VCaP (cell line): ENCODE measurements around the gene SFN.

Experiments used
- H3K27ac ChIP-seq: fragments of 450-650 bp; 2 replicates; pipeline ENCODE4 v1.5.1; 2017
- CTCF ChIP-seq: fragments of 450-650 bp; conservative IDR thresholded peaks from 2 replicates; pipeline ENCODE4 v1.5.1; 2017; ENCODE audit warnings: mild to moderate bottlenecking, moderate library complexity

Gene SFN

GRCh38 chr1:26826261-26827105 is 36.5 kb upstream of the SFN start, which contains the start of gene ZDHHC18:
TSS of gene ZDHHC18 (plus strand) at chr1:26826688. CDS start at chr1:26826805, 117 bp downstream.
- H3K27ac ChIP-seq, result peak within 1 kb of the TSS; percentile 85
- peak; percentile 86 for TF ChIP-seq CTCF

DNA sequence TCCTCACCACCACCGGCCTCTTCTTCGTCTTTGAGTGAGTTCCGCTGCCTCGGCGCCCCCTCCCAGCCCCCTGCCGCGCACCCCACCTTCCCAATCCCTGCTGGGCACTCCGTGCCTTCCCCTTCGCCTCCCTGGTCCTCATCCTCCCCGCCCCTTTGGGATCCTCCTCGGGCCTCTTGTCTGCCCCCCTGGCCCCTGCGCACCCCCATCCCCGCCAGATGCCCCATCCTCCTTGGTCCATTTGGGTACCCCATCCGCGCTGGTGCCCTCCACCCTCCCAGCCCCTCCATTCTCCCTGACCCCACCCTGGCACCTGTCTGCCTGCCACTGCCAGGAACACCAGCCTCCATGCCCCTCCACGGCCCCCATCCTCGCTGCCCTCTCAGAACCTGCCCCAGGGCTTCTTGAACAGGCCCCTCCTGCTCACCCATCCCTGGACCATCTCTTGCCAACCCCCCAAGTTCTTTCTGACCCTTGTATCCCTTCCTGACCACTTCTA is 35.8 kb upstream of the SFN start:
- H3K27ac ChIP-seq, result peak overlapping the region; percentile 85
- TF ChIP-seq CTCF, result no peak

DNA sequence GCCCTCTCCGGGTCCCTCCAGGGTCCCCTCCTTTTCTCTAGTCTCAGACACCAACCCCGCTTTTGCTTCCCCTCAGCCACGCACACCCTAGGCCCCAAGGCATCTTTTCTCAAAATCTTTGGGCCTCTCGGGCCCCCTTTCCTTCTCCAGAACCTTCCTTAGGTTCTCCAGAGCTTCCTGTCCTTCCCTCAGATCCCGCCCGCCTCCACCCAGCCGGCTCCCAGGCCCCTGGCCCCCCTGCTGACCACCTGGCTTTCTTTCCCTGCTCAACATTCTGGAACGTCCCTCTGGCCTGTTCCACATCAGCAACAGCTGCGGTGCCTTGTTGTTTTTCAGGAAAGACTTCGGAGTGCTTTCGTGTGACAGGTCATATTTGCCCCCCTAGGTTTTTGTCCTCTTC is 35.3 kb upstream of the SFN start:
- H3K27ac ChIP-seq, result peak overlapping the region; percentile 85; the same call in 1 of the 2 replicates
- no peak for TF ChIP-seq CTCF

GRCh38 chr1:26828411-26828991 is 34.4 kb upstream of the SFN start:
- TF ChIP-seq CTCF, result no peak
- H3K27ac ChIP-seq, result no peak overlapping the region; the same call in 1 of the 2 replicates

GRCh38 chr1:26829184-26829911 is 33.6 kb upstream of the SFN start:
- no peak overlapping the region for H3K27ac ChIP-seq
- no peak for TF ChIP-seq CTCF

DNA sequence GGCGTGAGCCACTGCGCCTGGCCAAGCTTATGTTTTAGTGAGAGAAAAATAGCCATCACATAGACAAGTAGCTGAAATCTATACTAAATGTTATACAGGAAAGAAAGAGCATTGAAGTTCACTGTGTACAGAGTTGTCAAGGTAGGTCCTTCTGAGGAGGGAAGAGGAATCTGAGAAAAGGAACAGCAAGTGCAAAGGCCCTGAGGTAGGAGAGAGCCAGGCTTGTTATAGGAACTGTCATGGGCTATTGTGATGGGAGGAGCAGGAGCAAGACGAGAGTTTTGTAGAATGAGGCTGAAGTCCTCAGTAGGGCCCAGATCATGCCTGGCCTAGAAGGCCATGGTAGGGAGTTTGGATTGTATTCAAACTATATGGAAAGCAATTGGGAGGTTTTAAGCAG is 31.9 kb upstream of the SFN start:
- no peak for TF ChIP-seq CTCF

More for the DNA sequence above, 31.9 kb upstream of the SFN start:
- no peak overlapping the region for H3K27ac ChIP-seq
